ENCODE results near the gene CCDC154. TPM values are rescaled to one million over a fixed set of nuclear protein-coding genes. Genes with fewer than 3 reads are reported as not detected.
"Not testable (repeated sequence)": the region's sequence is repeated elsewhere in the genome, so short reads cannot be mapped to it uniquely, and the experiment has no call there.

Gene CCDC154
- total RNA-seq, 6 experiments from 2014 or later, result 0.25 to 1.7 (median 0.79) TPM; not detected in 1

DNA sequence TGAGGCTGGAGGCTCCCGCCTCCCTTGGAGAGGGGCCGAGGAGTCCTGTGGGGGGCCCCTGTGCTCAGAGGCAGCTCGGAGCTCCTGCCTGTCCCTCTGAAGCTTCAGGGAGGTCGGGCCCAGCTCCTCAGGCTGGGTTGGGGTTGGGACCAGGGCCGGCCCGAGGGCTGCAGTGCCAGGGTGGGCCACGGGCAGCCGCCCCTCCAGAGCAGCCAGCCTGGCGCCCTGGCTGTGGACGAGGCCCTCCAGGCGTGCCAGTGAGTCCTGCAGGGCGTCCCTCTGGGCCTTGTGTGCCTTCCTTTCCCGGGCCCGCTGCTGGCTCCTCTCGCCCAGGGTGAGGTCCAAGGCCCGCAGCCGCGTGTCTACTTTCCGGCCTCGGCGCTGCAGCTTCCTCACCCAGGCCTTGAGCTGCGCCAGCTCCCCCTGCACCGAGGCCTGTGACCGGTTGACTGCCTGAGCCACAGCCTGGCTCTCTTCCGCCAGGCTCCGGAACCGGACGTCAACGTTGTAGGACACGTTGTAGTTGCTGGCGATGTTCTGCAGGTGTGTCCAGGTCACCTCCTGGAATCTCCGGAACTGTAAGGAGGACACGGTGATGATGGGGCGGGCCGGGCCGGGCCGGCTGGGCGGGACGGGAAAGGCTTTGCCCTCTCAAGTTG lies 43.2 kb upstream of the CCDC154 start:
- no peak for TF ChIP-seq POLR2A (IDR thresholded peaks at IDR 0.05)
- TF ChIP-seq, protein P1, sequence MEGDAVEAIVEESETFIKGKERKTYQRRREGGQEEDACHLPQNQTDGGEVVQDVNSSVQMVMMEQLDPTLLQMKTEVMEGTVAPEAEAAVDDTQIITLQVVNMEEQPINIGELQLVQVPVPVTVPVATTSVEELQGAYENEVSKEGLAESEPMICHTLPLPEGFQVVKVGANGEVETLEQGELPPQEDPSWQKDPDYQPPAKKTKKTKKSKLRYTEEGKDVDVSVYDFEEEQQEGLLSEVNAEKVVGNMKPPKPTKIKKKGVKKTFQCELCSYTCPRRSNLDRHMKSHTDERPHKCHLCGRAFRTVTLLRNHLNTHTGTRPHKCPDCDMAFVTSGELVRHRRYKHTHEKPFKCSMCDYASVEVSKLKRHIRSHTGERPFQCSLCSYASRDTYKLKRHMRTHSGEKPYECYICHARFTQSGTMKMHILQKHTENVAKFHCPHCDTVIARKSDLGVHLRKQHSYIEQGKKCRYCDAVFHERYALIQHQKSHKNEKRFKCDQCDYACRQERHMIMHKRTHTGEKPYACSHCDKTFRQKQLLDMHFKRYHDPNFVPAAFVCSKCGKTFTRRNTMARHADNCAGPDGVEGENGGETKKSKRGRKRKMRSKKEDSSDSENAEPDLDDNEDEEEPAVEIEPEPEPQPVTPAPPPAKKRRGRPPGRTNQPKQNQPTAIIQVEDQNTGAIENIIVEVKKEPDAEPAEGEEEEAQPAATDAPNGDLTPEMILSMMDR (IDR thresholded peaks at IDR 0.05), result no peak
- 40% methylated on average over 1 of the region's 39 CpGs for WGBS (ENCODE audit: insufficient coverage, low coverage, low lambda C conversion rate, missing lambda C conversion rate)
- H3K36me3 ChIP-seq, result no peaks in the 10 kb centered on the region
- no peak overlapping the region for H3K4me3 ChIP-seq
- H3K4me1 ChIP-seq, result peaks cover 0 to 1% (median 0%) of the 10 kb centered on the region in 4 donors
- intact Hi-C loops (cut with DNase I), result no loop called here
- peak in 1 of 4 donors; percentile 24 for ATAC-seq
- no peak for DNase-seq
- H3K27me3 ChIP-seq, result no peaks in the 10 kb centered on the region
- no peaks in the 10 kb centered on the region for H3K9me3 ChIP-seq
- H3K27ac ChIP-seq, result no peak overlapping the region

DNA sequence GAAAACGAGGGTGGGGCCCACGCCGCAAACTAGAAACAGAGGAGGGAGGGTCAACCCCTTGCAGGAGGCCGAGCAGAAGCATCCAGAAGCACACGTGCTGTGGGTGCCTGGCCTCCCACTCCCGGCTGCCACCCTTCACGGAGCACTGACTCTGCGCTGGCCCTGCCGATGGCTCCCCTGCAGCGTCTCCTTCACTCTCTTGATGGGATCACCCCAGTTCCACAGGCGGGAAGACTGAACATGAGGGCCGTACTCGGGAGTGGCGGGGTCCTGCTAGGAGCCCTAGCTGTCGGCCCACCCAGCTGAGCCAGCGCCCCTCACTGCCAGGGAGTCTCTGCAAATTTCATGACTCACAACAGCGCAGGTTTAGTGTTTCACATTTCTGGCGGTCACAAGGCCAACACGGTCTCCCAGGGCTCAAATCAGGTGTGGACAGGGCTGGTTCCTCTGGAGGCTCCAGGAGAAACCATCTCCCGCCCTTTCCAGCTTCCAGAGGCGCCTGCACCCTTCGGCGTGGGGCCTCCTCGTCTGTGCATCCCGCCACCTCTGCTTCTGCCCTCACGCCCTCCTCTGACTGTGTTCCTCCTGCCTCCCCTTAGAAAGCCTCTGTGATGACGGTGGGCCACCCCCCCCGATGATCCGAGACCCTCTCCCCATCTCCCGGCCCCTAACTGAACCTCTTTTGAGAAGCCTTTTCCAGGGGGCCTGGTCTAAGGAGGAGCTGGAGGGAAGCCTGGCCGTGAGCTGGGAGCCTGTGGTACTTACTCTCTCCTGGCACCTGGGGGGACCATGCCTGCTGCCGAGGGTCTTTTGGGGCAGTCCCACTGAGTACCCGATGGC lies 42.4 kb upstream of the CCDC154 start:
- TF ChIP-seq POLR2A (IDR thresholded peaks at IDR 0.05), result no peak
- TF ChIP-seq, protein P1 (IDR thresholded peaks at IDR 0.05), result no peak
- Histone ChIP-seq H3K27ac (no peak overlapping the region), H3K4me1 (no peaks in the 10 kb centered on the region), H3K36me3 (no peaks in the 10 kb centered on the region), H3K4me3 (no peak overlapping the region), H3K9me3 (no peaks in the 10 kb centered on the region), H3K27me3 (no peaks in the 10 kb centered on the region)
- DNase-seq (no peak), ATAC-seq (no peak)
- 77% methylated on average over 9 of the region's 33 CpGs for WGBS (ENCODE audit: insufficient coverage, low coverage, low lambda C conversion rate, missing lambda C conversion rate)
- intact Hi-C loops (cut with DNase I), result no loop called here

DNA sequence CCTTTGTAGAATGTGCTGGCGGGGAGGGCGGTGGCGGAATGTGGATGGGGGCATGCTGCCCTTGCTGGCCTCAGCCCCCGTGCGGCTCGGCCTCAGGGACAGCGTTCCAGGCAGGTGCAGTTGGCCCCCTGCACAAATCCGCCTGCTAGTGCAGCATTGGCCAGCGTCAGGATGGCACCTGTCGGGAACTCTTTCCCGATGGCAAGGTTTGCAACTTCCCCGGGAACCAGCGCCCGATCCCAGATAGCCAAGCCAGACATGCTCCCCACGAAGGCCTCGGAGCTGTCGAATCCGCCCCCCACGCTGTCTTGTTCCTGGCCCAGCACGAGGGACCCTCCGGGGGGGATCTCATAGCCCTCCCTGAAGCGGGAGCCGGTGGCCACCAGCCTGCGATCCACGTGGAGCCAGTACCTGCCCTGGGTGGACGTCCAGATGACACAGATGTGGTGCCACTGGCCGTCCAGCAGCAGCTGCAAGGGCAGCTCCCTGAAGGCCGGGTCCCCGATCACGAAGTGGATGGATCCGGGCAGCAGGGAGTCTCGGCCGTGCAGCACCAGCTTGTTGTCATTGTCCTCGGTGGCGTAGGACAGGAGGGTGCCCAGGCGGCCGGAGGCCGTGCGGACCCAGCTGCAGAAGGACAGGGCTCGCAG lies 41.6 kb upstream of the CCDC154 start:
- ATAC-seq (peak in 1 of 4 donors; percentile 9), DNase-seq (no peak)
- H3K4me3 ChIP-seq, result no peak overlapping the region
- WGBS (ENCODE audit: insufficient coverage, low coverage, low lambda C conversion rate, missing lambda C conversion rate), result no CpG with 5 or more reads among the region's 40 CpGs
- H3K9me3 ChIP-seq, result no peaks in the 10 kb centered on the region
- TF ChIP-seq, protein P1 (IDR thresholded peaks at IDR 0.05), result no peak
- TF ChIP-seq POLR2A (IDR thresholded peaks at IDR 0.05), result no peak
- H3K36me3 ChIP-seq, result no peaks in the 10 kb centered on the region
- H3K4me1 ChIP-seq, result no peaks in the 10 kb centered on the region
- no peak overlapping the region for H3K27ac ChIP-seq
- intact Hi-C loops (cut with DNase I), result no loop called here
- H3K27me3 ChIP-seq, result no peaks in the 10 kb centered on the region

DNA sequence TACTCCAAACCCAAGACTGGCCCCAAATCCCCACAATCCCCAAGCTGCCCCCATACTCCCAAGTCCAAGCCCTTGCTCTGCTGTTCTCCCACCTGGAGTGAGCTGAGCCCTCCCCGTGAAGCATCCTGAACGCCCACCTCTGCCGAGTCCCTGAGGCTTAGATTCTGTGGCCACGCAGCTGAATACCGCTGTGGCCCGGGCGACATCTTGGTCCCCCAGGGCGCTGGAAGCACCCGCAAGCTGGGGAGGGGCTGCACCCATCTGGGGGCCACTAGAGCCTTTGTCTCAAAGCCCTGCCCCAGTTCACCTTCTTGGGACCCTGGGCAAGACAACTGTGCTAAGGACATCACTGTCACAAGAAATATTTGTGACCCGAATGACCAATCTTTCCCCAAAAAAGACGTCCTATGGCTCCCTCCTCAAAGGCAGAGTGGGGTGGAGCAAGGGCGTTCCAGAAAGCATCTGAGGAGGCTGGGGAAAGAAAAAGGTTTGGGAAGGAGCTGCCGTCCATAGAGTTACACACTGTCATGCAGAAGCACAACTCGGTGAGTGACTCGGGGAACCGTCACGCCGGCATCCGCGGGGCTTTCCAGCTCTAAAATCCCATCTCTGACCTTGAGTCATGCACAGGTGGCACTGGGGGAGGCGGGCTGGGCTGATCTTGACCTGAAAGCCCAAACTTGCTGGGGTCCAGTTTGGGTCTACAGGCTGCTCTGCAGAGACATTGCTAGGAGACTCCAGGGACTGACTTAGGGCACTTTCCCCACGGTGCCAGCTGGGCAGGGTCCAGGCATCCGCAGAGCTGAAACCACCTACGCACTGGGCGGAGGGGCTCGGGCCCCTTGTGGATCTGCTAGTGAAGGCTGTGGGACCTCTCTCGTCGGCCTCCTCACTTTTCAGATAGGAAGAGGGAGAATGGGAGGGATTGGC lies 37.8 kb upstream of the CCDC154 start:
- DNase-seq, result no peak
- Histone ChIP-seq H3K4me3 (no peak overlapping the region), H3K27ac (no peak overlapping the region), H3K4me1 (no peaks in the 10 kb centered on the region), H3K36me3 (no peaks in the 10 kb centered on the region), H3K27me3 (no peaks in the 10 kb centered on the region), H3K9me3 (no peaks in the 10 kb centered on the region)
- intact Hi-C loops (cut with DNase I), result no loop called here
- no peak for ATAC-seq
- 57% methylated on average over 5 of the region's 28 CpGs for WGBS (ENCODE audit: insufficient coverage, low coverage, low lambda C conversion rate, missing lambda C conversion rate)
- TF ChIP-seq POLR2A (IDR thresholded peaks at IDR 0.05), result no peak
- TF ChIP-seq, protein P1 (IDR thresholded peaks at IDR 0.05), result no peak

DNA sequence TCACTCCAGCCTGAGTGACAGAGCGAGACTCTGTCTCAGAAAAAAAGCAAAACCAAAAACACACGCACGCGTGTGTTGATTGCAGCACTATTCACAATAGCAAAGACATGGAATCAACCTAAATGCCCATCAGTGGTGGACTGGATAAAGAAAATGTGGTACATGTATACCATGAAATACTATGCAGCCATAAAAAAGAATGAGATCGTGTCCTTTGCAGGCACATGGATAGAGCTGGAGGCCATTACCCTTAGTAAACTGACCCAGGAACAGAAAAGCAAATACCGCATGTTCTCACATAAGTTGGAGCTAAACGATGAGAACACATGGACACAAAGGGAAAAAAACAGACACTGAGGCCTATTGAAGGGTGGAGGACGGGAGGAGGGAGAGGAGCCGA lies 34.6 kb upstream of the CCDC154 start:
- H3K36me3 ChIP-seq; DNase-seq; H3K27ac ChIP-seq; H3K9me3 ChIP-seq; intact Hi-C loops (cut with DNase I); H3K4me3 ChIP-seq; H3K27me3 ChIP-seq; ATAC-seq: not testable (repeated sequence)
- H3K4me1 ChIP-seq, result peaks cover 0 to 10% (median 1%) of the 10 kb centered on the region in 4 donors
- WGBS (ENCODE audit: insufficient coverage, low coverage, low lambda C conversion rate, missing lambda C conversion rate), result 92% methylated on average over 9 of the region's 9 CpGs

Measured in right lobe of liver (tissue), 6 donors.